ENCODE measurements around the gene F13A1.

Gene F13A1

GRCh38 chr6:6319952-6320811 lies at the start of gene F13A1:
TSS of gene F13A1 (minus strand) at chr6:6320662. CDS start at chr6:6318664, 1,998 bp downstream.
- no peak for ATAC-seq
- no peak for DNase-seq

GRCh38 chr6:6368684-6369052 lies 48.2 kb upstream of the F13A1 start:
- ATAC-seq: no peak

GRCh38 chr6:6368040-6368683 lies 47.7 kb upstream of the F13A1 start:
- DNase-seq (no peak), ATAC-seq (no peak)

More at GRCh38 chr6:6368684-6369052, 48.2 kb upstream of the F13A1 start:
- DNase-seq: no peak

- ATAC-seq: no peak
- DNase-seq: no peak
These were observed 46.3 kb upstream of the F13A1 start for GRCh38 chr6:6366803-6367202.

GRCh38 chr6:6365242-6365641 lies 44.8 kb upstream of the F13A1 start:
- ATAC-seq (no peak), DNase-seq (no peak)

- ATAC-seq (no peak), DNase-seq (no peak)
These were observed 41.8 kb upstream of the F13A1 start for GRCh38 chr6:6362056-6362840.

GRCh38 chr6:6357530-6357929 lies 37.1 kb upstream of the F13A1 start:
- ATAC-seq: no peak

GRCh38 chr6:6357032-6357431 lies 36.6 kb upstream of the F13A1 start:
- ATAC-seq (no peak), DNase-seq (no peak)

More at GRCh38 chr6:6357530-6357929, 37.1 kb upstream of the F13A1 start:
- no peak for DNase-seq

GRCh38 chr6:6352772-6353171 lies 32.3 kb upstream of the F13A1 start:
- no peak for DNase-seq
- no peak for ATAC-seq

GRCh38 chr6:6351511-6352025 lies 31.1 kb upstream of the F13A1 start:
- no peak for ATAC-seq
- DNase-seq: no peak

GRCh38 chr6:6350696-6351095 lies 30.2 kb upstream of the F13A1 start:
- DNase-seq: no peak
- no peak for ATAC-seq

- ATAC-seq (no peak), DNase-seq (no peak)
These were observed 27.8 kb upstream of the F13A1 start for GRCh38 chr6:6348256-6348655.

- no peak for DNase-seq
- ATAC-seq: no peak
These were observed 26.1 kb upstream of the F13A1 start for GRCh38 chr6:6346427-6347023.

GRCh38 chr6:6333501-6333900 lies 13.0 kb upstream of the F13A1 start:
- DNase-seq (no peak), ATAC-seq (no peak)

GRCh38 chr6:6332811-6333244 lies 12.4 kb upstream of the F13A1 start:
- DNase-seq (no peak), ATAC-seq (no peak)

GRCh38 chr6:6331946-6332601 lies 11.6 kb upstream of the F13A1 start:
- ATAC-seq (no peak), DNase-seq (no peak)

GRCh38 chr6:6331393-6331792 lies 10.9 kb upstream of the F13A1 start:
- ATAC-seq (peak; percentile 23), DNase-seq (no peak)

- no peak for ATAC-seq
These were observed 9.9 kb upstream of the F13A1 start for GRCh38 chr6:6330407-6330806.

GRCh38 chr6:6328451-6328850 lies 8.0 kb upstream of the F13A1 start:
- no peak for DNase-seq
- ATAC-seq: no peak

More at GRCh38 chr6:6330407-6330806, 9.9 kb upstream of the F13A1 start:
- no peak for DNase-seq

- ATAC-seq (no peak), DNase-seq (no peak)
These were observed 2.9 kb upstream of the F13A1 start for GRCh38 chr6:6323352-6323751.

GRCh38 chr6:6320901-6321300 lies 439 bp upstream of the F13A1 start:
- ATAC-seq (no peak), DNase-seq (no peak)

All from stimulated activated naive CD8-positive, alpha-beta T cell treated with anti-CD3 and anti-CD28 coated beads, Interleukin-15, Interleukin-2, amounts not matched to agents 100 U/mL and 50 U/mL, for 24 hours (primary cell).